Measurements from ENCODE around the gene PDE1A.

- no peak for TF ChIP-seq CTCF (IDR thresholded peaks at IDR 0.05)
- TF ChIP-seq POLR2A (IDR thresholded peaks at IDR 0.05) = no peak
- TF ChIP-seq POLR2AphosphoS5 (IDR thresholded peaks at IDR 0.05; ENCODE audit: insufficient read depth in 1 of 2, low read depth in 1 of 2) = no peak
Observed at GRCh38 chr2:182280118-182280517, 146.7 kb downstream of the PDE1A start.
